Measurements from ENCODE around the gene ARMC5.
"Not testable (repeated sequence)": the region's sequence is repeated elsewhere in the genome, so short reads cannot be mapped to it uniquely, and the experiment has no call there.

The ARMC5 gene

DNA sequence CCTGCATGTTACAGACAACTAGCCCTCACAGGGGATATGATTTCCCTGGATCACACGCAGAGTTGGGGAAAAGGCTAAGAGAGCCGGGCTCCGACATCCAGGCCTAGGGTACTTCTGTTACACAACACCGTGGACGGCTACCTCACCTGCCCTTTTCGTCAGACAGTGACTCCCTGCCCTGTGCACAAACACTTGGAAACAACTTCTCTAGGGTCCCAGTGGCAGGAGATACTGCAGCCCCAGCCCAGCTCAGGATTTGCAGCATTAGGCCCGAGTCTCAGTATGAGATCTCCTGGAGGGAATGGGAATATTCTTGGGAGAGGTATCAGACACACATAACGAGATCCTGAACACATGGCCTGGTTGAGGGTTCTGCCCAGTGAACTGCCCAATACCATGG lies 40.6 kb downstream of the ARMC5 start:
- no peak for DNase-seq (ENCODE audit: low read depth, low spot score)

- DNase-seq (ENCODE audit: low read depth, low spot score), result no peak
These were observed 42.1 kb downstream of the ARMC5 start for GRCh38 chr16:31501226-31501965.

DNA sequence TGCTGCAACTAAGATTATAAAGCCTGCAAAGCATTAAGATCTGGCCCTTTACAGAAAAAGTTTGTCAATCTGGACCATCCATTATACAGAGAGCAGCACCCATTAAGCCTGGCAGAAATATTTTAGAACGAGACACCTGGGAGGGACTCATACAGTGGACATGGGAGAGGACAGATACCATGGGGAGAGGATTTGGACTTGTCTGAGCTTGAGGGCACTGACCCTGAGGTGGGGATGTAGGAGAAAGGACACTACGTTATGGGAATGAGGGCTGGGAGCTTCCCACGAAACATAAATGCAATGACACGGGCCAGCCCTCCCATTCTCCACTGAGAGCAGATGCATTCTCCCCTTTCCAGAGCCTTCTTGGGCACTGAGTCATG lies 42.7 kb downstream of the ARMC5 start:
- DNase-seq (ENCODE audit: low read depth, low spot score), result no peak

GRCh38 chr16:31502981-31503380 lies 43.7 kb downstream of the ARMC5 start:
- no peak for DNase-seq (ENCODE audit: low read depth, low spot score)

DNA sequence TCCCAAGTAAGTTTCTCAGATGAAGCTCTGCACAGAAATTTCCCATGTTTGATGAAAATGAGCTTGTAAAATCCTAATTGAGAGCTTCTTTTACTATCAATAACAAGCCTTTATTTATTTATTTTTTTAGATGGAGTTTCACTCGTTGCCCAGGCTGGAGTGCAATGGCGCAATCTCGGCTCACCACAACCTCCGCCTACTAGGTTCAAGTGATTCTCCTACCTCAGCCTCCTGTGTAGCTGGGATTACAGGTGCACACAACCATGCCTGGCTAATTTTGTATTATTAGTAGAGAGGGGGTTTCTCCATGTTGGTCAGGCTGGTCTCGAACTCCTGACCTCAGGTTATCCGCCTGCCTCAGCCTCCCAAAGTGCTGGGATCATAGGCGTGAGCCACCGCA lies 44.3 kb downstream of the ARMC5 start:
- not testable (repeated sequence) for DNase-seq (ENCODE audit: low read depth, low spot score)

GRCh38 chr16:31504159-31504558 lies 44.9 kb downstream of the ARMC5 start:
- DNase-seq (ENCODE audit: low read depth, low spot score), result no peak

DNA sequence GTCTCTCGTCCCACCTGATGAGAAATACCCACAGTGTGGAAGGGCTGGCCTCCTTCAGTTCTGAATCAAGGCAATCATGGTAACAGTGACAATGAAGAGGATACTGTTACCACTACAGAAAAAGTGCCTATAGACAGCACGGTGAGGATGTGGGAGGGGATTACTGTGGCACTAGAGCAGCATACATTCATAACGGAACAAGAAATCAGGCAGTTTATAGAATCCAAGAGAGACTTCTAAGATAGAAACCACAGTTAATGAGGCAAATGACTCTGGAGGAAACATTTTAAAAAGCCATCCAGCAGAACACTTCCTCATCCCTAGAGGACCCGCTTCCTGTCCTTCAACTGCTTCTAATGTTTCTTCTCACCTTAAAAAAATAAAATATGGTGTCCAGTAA lies 46.2 kb downstream of the ARMC5 start:
- DNase-seq (ENCODE audit: low read depth, low spot score), result no peak

DNA sequence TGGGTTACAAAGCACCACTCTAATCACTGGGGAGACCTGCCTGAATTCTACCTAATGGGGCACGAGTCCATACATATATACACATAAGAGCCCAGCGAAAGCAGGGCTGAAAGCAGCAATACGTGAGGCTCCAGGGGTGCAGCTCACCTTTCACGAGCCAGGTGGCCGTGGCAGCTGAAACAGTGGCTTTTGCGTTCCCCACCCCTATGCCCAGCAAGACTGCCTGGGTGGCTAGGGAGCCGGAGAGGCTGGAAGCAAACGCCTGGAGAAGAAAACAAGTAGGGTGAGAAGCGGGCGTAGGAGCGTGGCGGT lies 48.3 kb downstream of the ARMC5 start:
- DNase-seq (ENCODE audit: low read depth, low spot score), result no peak

- peak; percentile 77 for DNase-seq (ENCODE audit: low read depth, low spot score)
These were observed 48.8 kb downstream of the ARMC5 start, which contains the start of gene RUSF1 for GRCh38 chr16:31507929-31508705. Gene RUSF1 (minus strand): TSS chr16:31508391. CDS start chr16:31508373, 18 bp downstream.

GRCh38 chr16:31508706-31509195 lies 49.5 kb downstream of the ARMC5 start:
- DNase-seq (ENCODE audit: low read depth, low spot score), result no peak

GRCh38 chr16:31513126-31513525 lies 53.8 kb downstream of the ARMC5 start:
- no peak for DNase-seq (ENCODE audit: low read depth, low spot score)

DNA sequence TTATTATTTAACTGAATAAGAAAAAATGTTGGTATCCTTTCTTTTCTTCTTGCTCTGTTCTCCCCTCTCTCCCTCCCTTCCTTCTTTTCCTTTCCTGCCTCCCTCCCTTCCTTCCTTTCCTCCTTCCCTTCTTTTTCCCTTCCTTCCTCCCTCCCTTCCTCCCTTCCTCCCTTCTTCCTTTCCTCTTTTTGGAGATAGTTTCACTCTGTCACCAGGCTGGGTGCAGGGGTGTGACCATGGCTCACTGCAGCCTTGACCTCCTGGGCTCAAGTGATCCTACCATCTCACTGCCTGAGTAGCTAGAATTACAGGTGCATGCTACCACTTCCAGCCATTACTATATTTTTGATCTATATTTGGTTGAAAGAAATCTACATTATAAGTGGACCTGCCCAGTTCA lies 54.6 kb downstream of the ARMC5 start:
- no peak for DNase-seq (ENCODE audit: low read depth, low spot score)

All from brain pericyte (primary cell).